SIG-M5 (cell line): ENCODE data around the gene CYP11A1.

ENCODE experiments used
- DNase-seq: peaks from one replicate; lab custom pipeline; 2025; lab: John Stamatoyannopoulos, UW

Gene CYP11A1

GRCh38 chr15:74347757-74348250, 19.6 kb downstream of the CYP11A1 start:
- no peak for DNase-seq

GRCh38 chr15:74345051-74345450, 22.4 kb downstream of the CYP11A1 start:
- DNase-seq, result no peak

GRCh38 chr15:74343797-74344127, 23.7 kb downstream of the CYP11A1 start:
- no peak for DNase-seq

GRCh38 chr15:74343127-74343796, 24.2 kb downstream of the CYP11A1 start:
- DNase-seq, result no peak

GRCh38 chr15:74340150-74340549, 27.3 kb downstream of the CYP11A1 start:
- no peak for DNase-seq

GRCh38 chr15:74339371-74339770, 28.1 kb downstream of the CYP11A1 start:
- DNase-seq, result no peak

- no peak for DNase-seq
Observed at GRCh38 chr15:74338676-74339075, 28.8 kb downstream of the CYP11A1 start.

GRCh38 chr15:74337607-74338211, 29.7 kb downstream of the CYP11A1 start:
- no peak for DNase-seq

- DNase-seq, result no peak
Observed at GRCh38 chr15:74337146-74337545, 30.3 kb downstream of the CYP11A1 start.

GRCh38 chr15:74336061-74337005, 31.1 kb downstream of the CYP11A1 start:
- DNase-seq, result no peak

- DNase-seq, result no peak
Observed at GRCh38 chr15:74335396-74335795, 32.0 kb downstream of the CYP11A1 start.

- no peak for DNase-seq
Observed at GRCh38 chr15:74334127-74334526, 33.3 kb downstream of the CYP11A1 start.

- no peak for DNase-seq
Observed at GRCh38 chr15:74333662-74334061, 33.8 kb downstream of the CYP11A1 start.

GRCh38 chr15:74333093-74333492, 34.4 kb downstream of the CYP11A1 start:
- no peak for DNase-seq

- DNase-seq, result no peak
Observed at GRCh38 chr15:74332611-74333010, 34.8 kb downstream of the CYP11A1 start.

- no peak for DNase-seq
Observed at GRCh38 chr15:74332011-74332410, 35.4 kb downstream of the CYP11A1 start.

GRCh38 chr15:74330861-74331408, 36.5 kb downstream of the CYP11A1 start:
- DNase-seq, result no peak

GRCh38 chr15:74328331-74329056, 39.0 kb downstream of the CYP11A1 start:
- no peak for DNase-seq

- DNase-seq, result no peak
Observed at GRCh38 chr15:74327756-74328155, 39.7 kb downstream of the CYP11A1 start.

- no peak for DNase-seq
Observed at GRCh38 chr15:74326746-74327145, 40.7 kb downstream of the CYP11A1 start.

GRCh38 chr15:74324714-74325113, 42.7 kb downstream of the CYP11A1 start:
- no peak for DNase-seq
